ENCODE measurements around the gene METTL16.
A peak's percentile ranks its signal among the peaks of the same experiment; 100 is the strongest.

The METTL16 gene

GRCh38 chr17:2484876-2485275, 26.8 kb downstream of the METTL16 start:
- H3K14ac ChIP-seq (ENCODE audit: low read length) = no peak overlapping the region
- no peak overlapping the region for H4K91ac ChIP-seq (ENCODE audit: low read depth, low read length)

GRCh38 chr17:2483084-2483483, 28.6 kb downstream of the METTL16 start:
- Histone ChIP-seq H3K18ac (ENCODE audit: low read length) (no peak overlapping the region), H2BK120ac (ENCODE audit: insufficient read depth, low read length, poor library complexity) (no peak overlapping the region), H4K12ac (ENCODE audit: low read depth, low read length) (no peak overlapping the region), H4K91ac (ENCODE audit: low read depth, low read length) (no peak overlapping the region), H3K9me3 (ENCODE audit: insufficient read depth, low read depth, low read length) (no peaks in the 10 kb centered on the region), H2AFZ (ENCODE audit: insufficient read depth, low read length, poor library complexity) (no peak overlapping the region), H2BK5ac (ENCODE audit: low read depth, low read length, poor library complexity) (no peak overlapping the region), H3K27ac (ENCODE audit: low read depth, low read length) (no peak overlapping the region), H3K4me1 (ENCODE audit: control insufficient read depth in 1 of 2, insufficient read depth in 2 of 2, low read length in 2 of 2) (peaks cover 0 to 8% of the 10 kb centered on the region in 2 experiments), H3K23ac (ENCODE audit: low read length) (no peak overlapping the region), H3K79me1 (ENCODE audit: low read length) (no peaks in the 10 kb centered on the region), H3K36me3 (ENCODE audit: control insufficient read depth in 1 of 2, insufficient read depth in 2 of 2, low read length in 2 of 2) (peaks cover 2% of the 10 kb centered on the region in 2 experiments), H2AK5ac (ENCODE audit: low read length) (no peak overlapping the region), H3K79me2 (ENCODE audit: control insufficient read depth, insufficient read depth, low read length, poor library complexity) (no peaks in the 10 kb centered on the region), H3K4me3 (ENCODE audit: low read depth, low read length) (no peak overlapping the region), H3K27me3 (ENCODE audit: insufficient read depth, low read length) (no peaks in the 10 kb centered on the region), H4K8ac (ENCODE audit: low read depth, low read length) (no peak overlapping the region), H3K4me2 (ENCODE audit: low read length) (no peak overlapping the region), H3K9ac (ENCODE audit: low read length) (no peak overlapping the region), H3K4ac (ENCODE audit: low read depth, low read length) (no peak overlapping the region), H2BK12ac (ENCODE audit: low read length) (no peak overlapping the region), H3K14ac (ENCODE audit: low read length) (no peak overlapping the region)
- no peak for DNase-seq
- WGBS (ENCODE audit: extremely low coverage, insufficient coverage, insufficient read length) = no CpG with 5 or more reads among the region's 1 CpG

More at GRCh38 chr17:2484876-2485275, 26.8 kb downstream of the METTL16 start:
- no peak overlapping the region for H3K27ac ChIP-seq (ENCODE audit: low read depth, low read length)
- H3K4me2 ChIP-seq (ENCODE audit: low read length) = no peak overlapping the region
- H2BK12ac ChIP-seq (ENCODE audit: low read length) = no peak overlapping the region
- H3K4me3 ChIP-seq (ENCODE audit: low read depth, low read length) = no peak overlapping the region
- H4K8ac ChIP-seq (ENCODE audit: low read depth, low read length) = no peak overlapping the region
- no peak overlapping the region for H2BK5ac ChIP-seq (ENCODE audit: low read depth, low read length, poor library complexity)
- H2BK120ac ChIP-seq (ENCODE audit: insufficient read depth, low read length, poor library complexity) = no peak overlapping the region
- H2AK5ac ChIP-seq (ENCODE audit: low read length) = no peak overlapping the region
- H3K18ac ChIP-seq (ENCODE audit: low read length) = no peak overlapping the region
- H3K36me3 ChIP-seq (ENCODE audit: control insufficient read depth in 1 of 2, insufficient read depth in 2 of 2, low read length in 2 of 2) = peaks cover 0 to 2% of the 10 kb centered on the region in 2 experiments
- no peak overlapping the region for H3K4ac ChIP-seq (ENCODE audit: low read depth, low read length)
- no peaks in the 10 kb centered on the region for H3K9me3 ChIP-seq (ENCODE audit: insufficient read depth, low read depth, low read length)
- peak; percentile 15 to 43 for DNase-seq
- no peaks in the 10 kb centered on the region for H3K79me1 ChIP-seq (ENCODE audit: low read length)
- H3K23ac ChIP-seq (ENCODE audit: low read length) = no peak overlapping the region
- no peaks in the 10 kb centered on the region for H3K27me3 ChIP-seq (ENCODE audit: insufficient read depth, low read length)
- H3K9ac ChIP-seq (ENCODE audit: low read length) = no peak overlapping the region
- WGBS (ENCODE audit: extremely low coverage, insufficient coverage, insufficient read length) = no CpG with 5 or more reads among the region's 8 CpGs
- peaks cover 0 to 8% of the 10 kb centered on the region in 2 experiments for H3K4me1 ChIP-seq (ENCODE audit: control insufficient read depth in 1 of 2, insufficient read depth in 2 of 2, low read length in 2 of 2)
- no peaks in the 10 kb centered on the region for H3K79me2 ChIP-seq (ENCODE audit: control insufficient read depth, insufficient read depth, low read length, poor library complexity)
- no peak overlapping the region for H2AFZ ChIP-seq (ENCODE audit: insufficient read depth, low read length, poor library complexity)
- H4K12ac ChIP-seq (ENCODE audit: low read depth, low read length) = no peak overlapping the region

GRCh38 chr17:2482218-2482617, 29.5 kb downstream of the METTL16 start:
- no peak overlapping the region for H2AFZ ChIP-seq (ENCODE audit: insufficient read depth, low read length, poor library complexity)

GRCh38 chr17:2481760-2482159, 29.9 kb downstream of the METTL16 start:
- Histone ChIP-seq H3K79me2 (ENCODE audit: control insufficient read depth, insufficient read depth, low read length, poor library complexity) (no peaks in the 10 kb centered on the region), H3K9ac (ENCODE audit: low read length) (no peak overlapping the region), H3K79me1 (ENCODE audit: low read length) (no peaks in the 10 kb centered on the region), H2BK5ac (ENCODE audit: low read depth, low read length, poor library complexity) (no peak overlapping the region), H2BK12ac (ENCODE audit: low read length) (no peak overlapping the region), H2BK120ac (ENCODE audit: insufficient read depth, low read length, poor library complexity) (no peak overlapping the region), H3K36me3 (ENCODE audit: control insufficient read depth in 1 of 2, insufficient read depth in 2 of 2, low read length in 2 of 2) (peaks cover 2 to 4% of the 10 kb centered on the region in 2 experiments), H2AK5ac (ENCODE audit: low read length) (no peak overlapping the region), H3K23ac (ENCODE audit: low read length) (no peak overlapping the region), H4K8ac (ENCODE audit: low read depth, low read length) (no peak overlapping the region), H3K4me1 (ENCODE audit: control insufficient read depth in 1 of 2, insufficient read depth in 2 of 2, low read length in 2 of 2) (peaks cover 0 to 3% of the 10 kb centered on the region in 2 experiments), H4K12ac (ENCODE audit: low read depth, low read length) (no peak overlapping the region), H3K4me3 (ENCODE audit: low read depth, low read length) (no peak overlapping the region), H3K4ac (ENCODE audit: low read depth, low read length) (no peak overlapping the region), H3K18ac (ENCODE audit: low read length) (no peak overlapping the region), H2AFZ (ENCODE audit: insufficient read depth, low read length, poor library complexity) (no peak overlapping the region), H4K91ac (ENCODE audit: low read depth, low read length) (no peak overlapping the region), H3K4me2 (ENCODE audit: low read length) (no peak overlapping the region), H3K9me3 (ENCODE audit: insufficient read depth, low read depth, low read length) (no peaks in the 10 kb centered on the region), H3K27me3 (ENCODE audit: insufficient read depth, low read length) (no peaks in the 10 kb centered on the region), H3K27ac (ENCODE audit: low read depth, low read length) (no peak overlapping the region), H3K14ac (ENCODE audit: low read length) (no peak overlapping the region)
- no peak for DNase-seq
- WGBS (ENCODE audit: extremely low coverage, insufficient coverage, insufficient read length) = no CpG with 5 or more reads among the region's 2 CpGs

More at GRCh38 chr17:2482218-2482617, 29.5 kb downstream of the METTL16 start:
- Histone ChIP-seq H3K4ac (ENCODE audit: low read depth, low read length) (no peak overlapping the region), H3K18ac (ENCODE audit: low read length) (no peak overlapping the region), H3K27me3 (ENCODE audit: insufficient read depth, low read length) (no peaks in the 10 kb centered on the region), H3K4me2 (ENCODE audit: low read length) (no peak overlapping the region), H4K91ac (ENCODE audit: low read depth, low read length) (no peak overlapping the region), H3K36me3 (ENCODE audit: control insufficient read depth in 1 of 2, insufficient read depth in 2 of 2, low read length in 2 of 2) (peaks cover 2 to 3% of the 10 kb centered on the region in 2 experiments), H3K79me1 (ENCODE audit: low read length) (no peaks in the 10 kb centered on the region), H3K4me3 (ENCODE audit: low read depth, low read length) (no peak overlapping the region), H2BK12ac (ENCODE audit: low read length) (no peak overlapping the region), H2BK5ac (ENCODE audit: low read depth, low read length, poor library complexity) (no peak overlapping the region), H4K12ac (ENCODE audit: low read depth, low read length) (no peak overlapping the region), H3K23ac (ENCODE audit: low read length) (no peak overlapping the region), H4K8ac (ENCODE audit: low read depth, low read length) (no peak overlapping the region), H3K14ac (ENCODE audit: low read length) (no peak overlapping the region), H2AK5ac (ENCODE audit: low read length) (no peak overlapping the region), H3K79me2 (ENCODE audit: control insufficient read depth, insufficient read depth, low read length, poor library complexity) (no peaks in the 10 kb centered on the region), H3K9ac (ENCODE audit: low read length) (no peak overlapping the region), H3K9me3 (ENCODE audit: insufficient read depth, low read depth, low read length) (no peaks in the 10 kb centered on the region), H3K4me1 (ENCODE audit: control insufficient read depth in 1 of 2, insufficient read depth in 2 of 2, low read length in 2 of 2) (peaks cover 0 to 5% of the 10 kb centered on the region in 2 experiments), H2BK120ac (ENCODE audit: insufficient read depth, low read length, poor library complexity) (no peak overlapping the region), H3K27ac (ENCODE audit: low read depth, low read length) (no peak overlapping the region)
- no CpG with 5 or more reads among the region's 7 CpGs for WGBS (ENCODE audit: extremely low coverage, insufficient coverage, insufficient read length)
- DNase-seq = no peak
